NB4 (cell line): ENCODE measurements around the gene FAM120A.

Experiments used
- DNase-seq: peaks from one replicate; pipeline ENCODE4 v3.0.0; 2010; ENCODE audit warnings: low read depth
- H3K4me3 ChIP-seq: one replicate; pipeline ENCODE4 v1.5.1; 2011; ENCODE audit warnings: mild to moderate bottlenecking, low read depth, low read length, moderate library complexity
- CTCF ChIP-seq: IDR thresholded peaks from one replicate; pipeline ENCODE4 v1.5.1; 2012; ENCODE audit warnings: low read depth, low read length
- MAX ChIP-seq: IDR thresholded peaks from 2 replicates; pipeline ENCODE4 v1.6.1; 2011; ENCODE audit warnings: low read depth, low read length
- MYC ChIP-seq: IDR thresholded peaks from 2 replicates; pipeline ENCODE4 v1.6.1; 2011; ENCODE audit warnings: low read depth, low read length
- POLR2A ChIP-seq: IDR thresholded peaks from 2 replicates; pipeline ENCODE4 v1.6.1; 2011; ENCODE audit warnings: mild to moderate bottlenecking; ENCODE audit not compliant: insufficient read length; ENCODE audit errors: extremely low read depth

The FAM120A gene

GRCh38 chr9:93568169-93568568 is 116.7 kb downstream of the FAM120A start:
- TF ChIP-seq MAX: no peak
- no peak for TF ChIP-seq POLR2A
- no peak for TF ChIP-seq MYC
- TF ChIP-seq CTCF: no peak
- H3K4me3 ChIP-seq: no peak overlapping the region
- DNase-seq: no peak

GRCh38 chr9:93569621-93570174 is 118.2 kb downstream of the FAM120A start:
- H3K4me3 ChIP-seq: no peak overlapping the region
- TF ChIP-seq CTCF (no peak), MAX (no peak), POLR2A (no peak), MYC (no peak)
- DNase-seq: peak; percentile 35

GRCh38 chr9:93572221-93572620 is 120.7 kb downstream of the FAM120A start:
- H3K4me3 ChIP-seq: no peak overlapping the region
- no peak for DNase-seq
- TF ChIP-seq MAX (no peak), CTCF (no peak), POLR2A (no peak), MYC (no peak)

- H3K4me3 ChIP-seq: no peak overlapping the region
- TF ChIP-seq MAX (no peak), POLR2A (no peak), CTCF (no peak), MYC (no peak)
- no peak for DNase-seq
Measured at GRCh38 chr9:93572636-93573515, 121.4 kb downstream of the FAM120A start.

- DNase-seq: no peak
- TF ChIP-seq POLR2A (no peak), CTCF (no peak), MAX (no peak), MYC (no peak)
- H3K4me3 ChIP-seq: no peak overlapping the region
Measured at GRCh38 chr9:93573516-93573828, 122.0 kb downstream of the FAM120A start.
